HG02885 (cell line): Measurements from ENCODE around the gene AHI1.

Experiments used
- ATAC-seq: cut with Tn5 transposase; IDR thresholded peaks from one replicate; pipeline ENCODE4 v1.9.1; 2021; ENCODE audit warnings: mild to moderate bottlenecking; ENCODE audit not compliant: unreplicated experiment, poor library complexity

AHI1 gene

GRCh38 chr6:135497412-135498184 lies at the start of gene AHI1:
AHI1 (minus strand) TSS chr6:135497740; CDS start chr6:135492237, 5,503 bp downstream.
- ATAC-seq = peak; percentile 95

- no peak for ATAC-seq
Measured at GRCh38 chr6:135546680-135547418, 49.3 kb upstream of the AHI1 start.

- no peak for ATAC-seq
Measured at GRCh38 chr6:135546206-135546605, 48.7 kb upstream of the AHI1 start.

- ATAC-seq = no peak
Measured at GRCh38 chr6:135540207-135540840, 42.8 kb upstream of the AHI1 start.

- no peak for ATAC-seq
Measured at GRCh38 chr6:135537741-135538301, 40.3 kb upstream of the AHI1 start.

- peak; percentile 41 for ATAC-seq
Measured at GRCh38 chr6:135535989-135536414, 38.5 kb upstream of the AHI1 start.

GRCh38 chr6:135534773-135535380 lies 37.3 kb upstream of the AHI1 start:
- no peak for ATAC-seq

- no peak for ATAC-seq
Measured at GRCh38 chr6:135532559-135532958, 35.0 kb upstream of the AHI1 start.

- no peak for ATAC-seq
Measured at GRCh38 chr6:135531954-135532490, 34.5 kb upstream of the AHI1 start.

GRCh38 chr6:135530113-135530512 lies 32.6 kb upstream of the AHI1 start:
- ATAC-seq = no peak

GRCh38 chr6:135527960-135528249 lies 30.4 kb upstream of the AHI1 start:
- ATAC-seq = no peak

GRCh38 chr6:135527116-135527959 lies 29.8 kb upstream of the AHI1 start:
- ATAC-seq = no peak

- ATAC-seq = no peak
Measured at GRCh38 chr6:135525594-135525993, 28.1 kb upstream of the AHI1 start.

GRCh38 chr6:135522965-135523692 lies 25.6 kb upstream of the AHI1 start:
- ATAC-seq = no peak

- no peak for ATAC-seq
Measured at GRCh38 chr6:135521431-135521830, 23.9 kb upstream of the AHI1 start.

- no peak for ATAC-seq
Measured at GRCh38 chr6:135520781-135521180, 23.2 kb upstream of the AHI1 start.

- ATAC-seq = no peak
Measured at GRCh38 chr6:135519348-135519747, 21.8 kb upstream of the AHI1 start.

GRCh38 chr6:135517527-135517926 lies 20.0 kb upstream of the AHI1 start:
- no peak for ATAC-seq

GRCh38 chr6:135514706-135515105 lies 17.2 kb upstream of the AHI1 start:
- no peak for ATAC-seq
